Colonic mucosa (tissue), 4 donors: ENCODE data around the gene ADAMTS16. TPM values are rescaled to one million over a fixed set of nuclear protein-coding genes. Genes with fewer than 3 reads are reported as not detected.

ENCODE experiments used
- DNase-seq: peaks from one replicate; pipeline ENCODE4 v3.0.0-alpha.2; 2020
- H3K27ac ChIP-seq: fragments of 200-600 bp; one replicate; pipeline ENCODE4 v1.8.0; 2021
- H3K27me3 ChIP-seq: fragments of 200-600 bp; one replicate; pipeline ENCODE4 v1.8.0; 2021
- H3K36me3 ChIP-seq: fragments of 200-600 bp; one replicate; pipeline ENCODE4 v1.8.0; 2021
- H3K4me1 ChIP-seq: fragments of 200-600 bp; one replicate; pipeline ENCODE4 v1.8.0; 2021; ENCODE audit warnings: mild to moderate bottlenecking
- H3K4me3 ChIP-seq: fragments of 200-600 bp; one replicate; pipeline ENCODE4 v1.8.0; 2021
- H3K9ac ChIP-seq, 2 donors: one replicate each; pipeline ENCODE4 v1.7.0; 2013; ENCODE audit warnings: control low read depth in 2 of 2, low read depth in 2 of 2, low read length in 2 of 2
- H3K9me3 ChIP-seq: fragments of 200-600 bp; one replicate; pipeline ENCODE4 v1.8.0; 2021
- intact Hi-C: fragments of 100-400 bp; cut with DNase I; formaldehyde crosslinking; loops from one replicate; pipeline ENCODE4 v1.14.1; 2022
- total RNA-seq, 2 donors: library from RNA; stranded (reverse); fragmentation: NEBNext Ultra II Directional in 1 of 2; extraction: Animal tissue kit (Norgen Biotek cat#: 25700) in 1 of 2; gene quantifications; one replicate each; pipeline ENCODE4 v1.2.1, GENCODE V29; 2021
- TF ChIP-seq, protein P1 (sequence below): fragments of 200-600 bp; IDR thresholded peaks from one replicate; pipeline ENCODE4 v1.8.0; 2022; ENCODE audit warnings: antibody characterized with exemption, mild to moderate bottlenecking
- donor health status: healthy.
- donor health status: DM: no; HTN: no; CAD: no.
- donor health status: DM: no; HTN: no; CAD: no.

Gene ADAMTS16
- total RNA-seq, 2 donors from 2014 or later = 0.16 TPM; not detected in 1

DNA sequence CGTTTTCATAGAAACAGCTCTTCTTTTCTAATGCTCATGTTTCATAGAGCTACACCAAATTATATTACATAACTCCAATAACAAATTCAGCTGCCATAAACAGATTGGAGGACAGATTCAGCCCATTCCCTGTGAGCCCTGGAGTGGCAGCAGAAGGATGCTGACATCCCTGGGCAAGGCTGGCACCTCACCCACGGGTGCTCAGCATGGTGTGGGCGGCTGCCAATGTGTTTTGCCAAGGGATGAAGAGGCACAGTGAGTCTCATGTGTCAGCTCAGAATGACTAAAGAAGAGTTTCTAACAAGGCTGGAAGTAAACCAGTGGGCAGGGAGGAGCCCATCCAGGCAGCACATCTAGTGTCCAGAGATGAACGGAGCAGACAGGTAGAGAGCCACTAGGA lies 155.2 kb downstream of the ADAMTS16 start:
- Histone ChIP-seq H3K4me1 (no peaks in the 10 kb centered on the region), H3K9me3 (no peaks in the 10 kb centered on the region), H3K9ac (no peak overlapping the region), H3K4me3 (no peak overlapping the region), H3K27me3 (no peaks in the 10 kb centered on the region), H3K36me3 (no peaks in the 10 kb centered on the region), H3K27ac (no peak overlapping the region)
- intact Hi-C loops = no loop called here
- TF ChIP-seq, protein P1, sequence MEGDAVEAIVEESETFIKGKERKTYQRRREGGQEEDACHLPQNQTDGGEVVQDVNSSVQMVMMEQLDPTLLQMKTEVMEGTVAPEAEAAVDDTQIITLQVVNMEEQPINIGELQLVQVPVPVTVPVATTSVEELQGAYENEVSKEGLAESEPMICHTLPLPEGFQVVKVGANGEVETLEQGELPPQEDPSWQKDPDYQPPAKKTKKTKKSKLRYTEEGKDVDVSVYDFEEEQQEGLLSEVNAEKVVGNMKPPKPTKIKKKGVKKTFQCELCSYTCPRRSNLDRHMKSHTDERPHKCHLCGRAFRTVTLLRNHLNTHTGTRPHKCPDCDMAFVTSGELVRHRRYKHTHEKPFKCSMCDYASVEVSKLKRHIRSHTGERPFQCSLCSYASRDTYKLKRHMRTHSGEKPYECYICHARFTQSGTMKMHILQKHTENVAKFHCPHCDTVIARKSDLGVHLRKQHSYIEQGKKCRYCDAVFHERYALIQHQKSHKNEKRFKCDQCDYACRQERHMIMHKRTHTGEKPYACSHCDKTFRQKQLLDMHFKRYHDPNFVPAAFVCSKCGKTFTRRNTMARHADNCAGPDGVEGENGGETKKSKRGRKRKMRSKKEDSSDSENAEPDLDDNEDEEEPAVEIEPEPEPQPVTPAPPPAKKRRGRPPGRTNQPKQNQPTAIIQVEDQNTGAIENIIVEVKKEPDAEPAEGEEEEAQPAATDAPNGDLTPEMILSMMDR = no peak
- DNase-seq = no peak

DNA sequence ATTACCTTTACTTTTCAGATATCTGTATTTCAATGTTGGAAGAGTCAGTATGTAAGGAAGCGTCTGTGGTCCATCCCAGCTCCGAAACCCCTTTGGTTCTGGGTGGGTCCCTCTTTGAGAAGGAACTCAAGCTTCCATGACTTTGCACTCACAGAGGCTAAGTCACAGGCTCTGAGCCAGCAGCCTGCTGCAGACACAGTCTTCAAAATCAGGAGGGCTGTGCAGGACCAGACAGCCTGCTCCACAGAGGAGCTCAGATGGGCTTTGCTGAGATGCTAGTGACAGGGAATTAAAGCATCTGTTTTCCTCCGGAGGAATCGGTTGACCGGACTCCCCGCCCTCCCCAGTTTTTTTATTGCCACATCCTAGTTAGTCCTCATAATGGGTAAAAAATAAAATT lies 155.9 kb downstream of the ADAMTS16 start:
- Histone ChIP-seq H3K9ac (no peak overlapping the region), H3K4me3 (no peak overlapping the region), H3K27me3 (no peaks in the 10 kb centered on the region), H3K4me1 (no peaks in the 10 kb centered on the region), H3K27ac (no peak overlapping the region), H3K9me3 (no peaks in the 10 kb centered on the region), H3K36me3 (no peaks in the 10 kb centered on the region)
- no peak for DNase-seq
- intact Hi-C loops = no loop called here
- TF ChIP-seq, protein P1 = no peak

DNA sequence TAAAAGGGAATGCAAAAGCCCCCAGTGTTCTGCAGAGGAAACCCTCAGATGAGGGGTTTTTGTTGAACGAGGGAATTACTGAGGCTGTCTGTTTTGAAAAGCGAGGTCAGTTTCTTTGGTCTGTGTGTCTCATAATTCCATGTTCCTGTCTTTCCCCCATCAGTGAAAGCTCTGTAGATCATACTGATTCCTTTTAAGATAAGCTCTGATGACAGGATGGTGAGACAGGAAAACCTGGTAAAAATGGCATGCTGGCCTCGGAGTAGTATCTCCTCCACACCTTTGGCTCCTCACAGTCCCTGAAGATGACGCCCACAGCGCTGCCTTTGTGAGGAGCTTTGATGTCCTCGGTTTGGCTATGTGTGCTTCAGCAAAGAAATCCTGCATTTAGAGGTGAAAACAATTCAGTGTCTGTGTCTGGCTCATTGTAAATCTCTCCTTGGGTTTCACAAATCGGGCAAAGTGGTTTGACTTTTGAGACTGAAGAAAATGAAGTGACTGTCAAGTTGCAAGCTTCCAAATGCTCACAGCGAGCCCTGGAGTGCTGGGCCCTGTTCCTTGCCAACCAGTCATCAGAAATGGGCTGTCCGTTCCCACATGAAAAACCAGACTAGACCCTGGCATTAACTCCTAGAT lies 157.4 kb downstream of the ADAMTS16 start:
- H3K27me3 ChIP-seq = no peaks in the 10 kb centered on the region
- H3K27ac ChIP-seq = no peak overlapping the region
- no peak overlapping the region for H3K9ac ChIP-seq
- no peaks in the 10 kb centered on the region for H3K36me3 ChIP-seq
- H3K9me3 ChIP-seq = no peaks in the 10 kb centered on the region
- intact Hi-C loops = no loop called here
- no peak for DNase-seq
- H3K4me1 ChIP-seq = no peaks in the 10 kb centered on the region
- H3K4me3 ChIP-seq = no peak overlapping the region
- TF ChIP-seq, protein P1 = no peak

DNA sequence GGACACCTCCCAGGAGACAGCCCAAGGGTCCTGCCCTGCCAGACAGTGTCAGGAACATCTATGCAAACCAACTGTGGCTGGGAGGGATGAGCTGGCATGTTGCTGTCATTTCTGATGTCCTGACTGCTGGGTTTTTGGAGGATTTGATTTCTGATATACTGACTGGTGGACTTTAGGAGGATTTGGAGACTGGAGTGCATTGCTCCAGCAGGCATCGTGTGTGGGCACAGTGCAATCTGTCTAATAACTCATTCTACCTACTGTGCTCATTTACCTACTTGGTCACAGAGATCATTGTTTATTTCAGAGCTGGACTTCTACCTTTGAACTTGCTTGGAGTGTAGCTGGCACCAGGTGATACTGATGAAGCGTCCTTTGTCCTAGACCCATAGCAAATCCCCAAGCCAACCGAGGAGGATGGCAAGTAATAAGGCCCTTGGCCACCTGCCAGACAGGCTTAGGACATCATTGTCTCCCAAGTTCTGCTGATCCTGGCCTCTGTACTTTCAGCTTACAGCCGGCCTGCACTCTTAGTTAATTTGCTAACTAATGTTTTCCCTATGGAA lies 158.0 kb downstream of the ADAMTS16 start:
- Histone ChIP-seq H3K36me3 (no peaks in the 10 kb centered on the region), H3K4me3 (no peak overlapping the region), H3K27ac (no peak overlapping the region), H3K4me1 (no peaks in the 10 kb centered on the region), H3K9ac (no peak overlapping the region), H3K27me3 (no peaks in the 10 kb centered on the region), H3K9me3 (no peaks in the 10 kb centered on the region)
- DNase-seq = no peak
- intact Hi-C loops = no loop called here
- TF ChIP-seq, protein P1 = no peak

DNA sequence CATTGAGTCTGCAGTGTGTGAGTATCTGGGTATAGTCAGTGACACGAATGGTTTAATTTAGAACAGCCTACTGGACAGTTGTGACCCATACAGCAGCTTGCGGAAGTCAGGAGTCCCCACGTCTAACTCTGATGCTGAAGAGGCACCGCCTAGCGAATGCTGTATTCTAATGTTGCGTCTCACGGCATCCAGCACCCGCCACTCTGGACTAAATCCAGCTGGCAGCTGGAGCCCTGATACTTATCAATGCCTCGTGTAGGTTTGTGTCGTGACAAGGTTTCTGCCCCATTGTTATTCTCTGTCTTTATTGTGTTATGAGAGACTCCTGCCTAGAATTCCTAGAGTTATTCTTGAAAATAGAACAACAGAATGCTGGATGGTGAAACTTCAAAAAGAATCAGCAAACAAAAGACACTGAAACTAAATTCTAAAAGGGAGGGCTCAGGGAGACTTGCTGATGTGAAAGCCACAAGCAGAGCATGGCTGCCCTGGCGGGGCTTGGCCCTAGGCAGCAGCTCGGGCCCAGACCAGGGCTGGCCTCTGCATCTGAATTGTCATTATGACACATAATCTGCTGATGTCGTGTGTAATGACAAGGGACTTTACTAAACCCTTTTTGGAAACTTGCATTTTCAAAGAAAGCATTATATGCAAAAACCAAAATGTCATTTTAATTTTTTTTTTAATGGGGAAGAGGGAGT lies 158.9 kb downstream of the ADAMTS16 start:
- intact Hi-C loops = no loop called here
- Histone ChIP-seq H3K9ac (no peak overlapping the region), H3K36me3 (no peaks in the 10 kb centered on the region), H3K4me1 (no peaks in the 10 kb centered on the region), H3K4me3 (no peak overlapping the region), H3K27ac (no peak overlapping the region), H3K9me3 (no peaks in the 10 kb centered on the region), H3K27me3 (no peaks in the 10 kb centered on the region)
- DNase-seq = no peak
- TF ChIP-seq, protein P1 = no peak
